ENCODE data around the gene ALDH1A2.

The ALDH1A2 gene

DNA sequence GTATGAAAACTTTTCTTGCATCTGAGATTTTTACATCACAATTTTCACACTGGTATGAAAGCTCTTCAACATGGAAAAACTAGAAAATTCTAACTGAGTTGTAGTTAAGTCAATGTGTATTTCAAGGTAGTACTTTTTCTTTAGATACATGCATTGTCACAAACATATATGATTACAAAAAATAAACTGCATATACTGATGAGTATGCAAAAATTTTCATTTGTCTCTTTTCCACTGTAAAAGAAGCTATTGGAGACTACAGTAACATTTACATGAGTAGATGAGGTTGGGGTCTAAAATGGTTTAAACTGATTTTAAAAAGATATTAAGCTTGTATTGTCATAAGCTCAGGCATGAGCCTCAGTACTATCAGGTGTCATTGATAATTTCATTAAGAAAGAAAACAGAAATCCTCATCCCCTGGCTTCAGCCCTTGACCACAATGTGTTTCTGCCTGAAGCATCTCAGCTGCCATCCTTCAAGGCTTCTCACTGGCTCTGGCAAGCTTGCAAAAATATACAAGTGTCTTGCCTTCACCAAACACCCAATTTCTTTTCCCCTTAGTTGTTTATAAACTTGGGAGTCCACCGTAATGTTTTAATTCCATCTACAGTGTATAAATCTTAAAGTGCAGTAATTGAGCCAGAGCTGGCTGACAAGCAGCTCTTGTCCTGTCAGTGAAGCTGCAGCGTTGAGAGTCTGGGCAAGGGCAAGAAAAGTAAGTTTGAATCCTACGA lies 71.9 kb downstream of the ALDH1A2 start:
- DNase-seq, result no peak

- DNase-seq, result no peak
Observed at GRCh38 chr15:57992761-57993355, 72.7 kb downstream of the ALDH1A2 start.

GRCh38 chr15:57973534-57973933 lies 92.0 kb downstream of the ALDH1A2 start:
- no peak for DNase-seq

GRCh38 chr15:57972864-57973263 lies 92.6 kb downstream of the ALDH1A2 start:
- no peak for DNase-seq

- DNase-seq, result no peak
Observed at GRCh38 chr15:57969996-57970395, 95.5 kb downstream of the ALDH1A2 start.

GRCh38 chr15:57969355-57969754 lies 96.2 kb downstream of the ALDH1A2 start:
- no peak for DNase-seq

GRCh38 chr15:57962887-57963286 lies 102.6 kb downstream of the ALDH1A2 start:
- DNase-seq, result no peak

- no peak for DNase-seq
Observed at GRCh38 chr15:57961919-57962318, 103.6 kb downstream of the ALDH1A2 start.

DNA sequence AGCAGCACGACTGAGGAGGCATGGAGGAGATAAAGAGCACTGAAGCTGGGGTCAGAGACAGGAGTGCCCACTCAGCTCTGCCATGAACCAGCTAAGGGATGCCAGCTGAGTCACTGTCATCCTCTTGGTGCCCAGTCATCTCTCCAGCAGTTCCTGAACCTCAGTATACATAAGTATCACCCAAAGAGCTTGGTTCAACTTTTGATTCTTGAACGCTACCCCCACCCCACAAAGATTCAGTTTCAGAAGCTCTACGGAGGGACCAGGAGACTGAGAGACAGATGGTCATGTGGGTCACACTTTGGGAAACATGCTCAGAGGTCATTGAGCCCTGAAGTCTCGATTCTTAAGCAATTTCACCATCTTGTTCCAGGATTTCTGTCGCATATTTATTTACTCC lies 108.4 kb downstream of the ALDH1A2 start:
- no peak for DNase-seq

- no peak for DNase-seq
Observed at GRCh38 chr15:57953874-57954273, 111.6 kb downstream of the ALDH1A2 start.

DNA sequence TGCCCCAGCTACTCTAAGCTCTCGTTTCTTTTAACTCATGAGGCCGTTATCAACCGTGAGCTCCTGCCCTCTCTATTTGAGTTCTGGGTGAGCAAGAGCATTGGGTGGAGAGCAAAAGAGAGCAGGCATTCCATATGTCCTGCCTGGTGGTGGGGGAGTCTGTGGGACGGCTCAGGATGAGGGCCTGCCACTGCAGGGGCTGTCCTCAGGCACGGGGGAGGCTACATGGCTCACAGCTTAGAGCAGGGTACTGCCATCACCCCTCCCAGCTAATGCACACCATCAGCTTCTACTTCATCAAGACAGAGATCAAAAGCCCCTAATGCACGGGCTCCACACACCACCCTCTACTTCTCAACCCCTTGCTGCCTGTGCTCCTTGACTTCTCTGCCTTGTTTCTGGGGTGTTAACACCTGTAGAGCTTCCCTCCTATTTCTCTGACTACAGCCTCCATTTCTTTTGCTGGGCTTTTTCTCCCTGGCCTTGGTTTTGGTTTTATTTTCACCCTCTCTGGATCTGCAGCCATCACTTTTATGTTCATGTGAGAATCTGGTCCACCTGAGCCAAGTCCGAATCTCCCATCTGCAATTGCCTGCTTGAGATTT lies 114.1 kb downstream of the ALDH1A2 start:
- no peak for DNase-seq

GRCh38 chr15:57950381-57950946 lies 115.0 kb downstream of the ALDH1A2 start:
- no peak for DNase-seq

- no peak for DNase-seq
Observed at GRCh38 chr15:57949374-57949943, 116.1 kb downstream of the ALDH1A2 start.

- DNase-seq, result no peak
Observed at GRCh38 chr15:57948351-57949289, 116.9 kb downstream of the ALDH1A2 start.

DNA sequence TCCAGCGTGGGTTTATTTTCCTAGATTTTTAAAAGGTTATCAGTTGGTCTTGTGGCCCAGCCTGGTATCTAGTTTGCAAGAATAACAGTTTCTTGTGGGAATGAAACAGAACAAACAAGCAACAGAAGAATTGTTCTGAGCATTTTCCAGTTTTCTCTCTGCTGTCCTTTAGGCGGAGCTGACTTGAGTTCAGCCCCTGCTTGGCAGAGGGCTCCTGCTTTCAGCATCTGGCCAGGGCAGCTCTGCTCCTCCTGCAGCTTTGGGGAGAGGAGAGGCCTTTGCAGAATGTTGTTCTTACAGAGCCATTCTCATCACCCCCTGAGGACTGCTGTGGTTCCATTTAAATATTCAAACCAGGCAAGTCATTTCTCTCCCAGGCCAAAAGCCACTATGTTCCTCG lies 117.7 kb downstream of the ALDH1A2 start:
- DNase-seq, result no peak

- DNase-seq, result no peak
Observed at GRCh38 chr15:57947282-57947681, 118.2 kb downstream of the ALDH1A2 start.

GRCh38 chr15:57946491-57947048 lies 118.9 kb downstream of the ALDH1A2 start:
- no peak for DNase-seq

DNA sequence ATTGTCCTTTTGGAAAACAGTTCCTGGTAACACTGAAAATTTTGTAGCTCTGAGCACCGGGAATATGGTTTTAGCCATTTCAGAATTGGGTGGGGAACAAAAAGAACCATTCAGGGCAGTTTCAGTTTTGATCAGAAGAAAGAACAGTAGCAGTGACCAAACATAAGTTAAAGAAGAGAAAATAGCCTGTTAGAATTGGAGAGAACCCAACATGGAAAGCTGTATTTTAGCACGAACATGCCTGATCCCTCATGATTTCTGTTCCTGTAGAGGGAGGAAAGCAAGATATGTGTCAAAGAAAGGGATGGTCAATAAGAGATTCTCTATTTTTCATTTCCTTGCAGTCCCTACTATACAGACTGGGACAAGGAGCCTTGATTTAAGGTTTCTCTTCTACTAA lies 119.9 kb downstream of the ALDH1A2 start:
- no peak for DNase-seq

- no peak for DNase-seq
Observed at GRCh38 chr15:57943754-57944420, 121.6 kb downstream of the ALDH1A2 start.

GRCh38 chr15:57943171-57943570 lies 122.3 kb downstream of the ALDH1A2 start:
- DNase-seq, result no peak

GRCh38 chr15:57941816-57942215 lies 123.7 kb downstream of the ALDH1A2 start:
- DNase-seq, result no peak

- DNase-seq, result no peak
Observed at GRCh38 chr15:57932348-57932747, 133.2 kb downstream of the ALDH1A2 start.

Data from activated CD4-positive, alpha-beta T cell treated with anti-CD3 and anti-CD28 coated beads for 1 hour (primary cell).